Cerebellar cortex (tissue), 1 donor: ENCODE results near the gene KIFC3.
A peak's percentile ranks its signal among the peaks of the same experiment; 100 is the strongest.
"Not testable (repeated sequence)": the region's sequence is repeated elsewhere in the genome, so short reads cannot be mapped to it uniquely, and the experiment has no call there.

Source experiments
- DNase-seq: peaks from one replicate; pipeline ENCODE4 v3.0.0-alpha.2; 2015; ENCODE audit warnings: low spot score

KIFC3 gene

GRCh38 chr16:57824888-57825287 is 22.6 kb upstream of the KIFC3 start:
- DNase-seq, result no peak

GRCh38 chr16:57823836-57824235 is 21.5 kb upstream of the KIFC3 start:
- no peak for DNase-seq

- DNase-seq, result no peak
Measured at GRCh38 chr16:57822856-57823255, 20.6 kb upstream of the KIFC3 start.

- no peak for DNase-seq
Measured at GRCh38 chr16:57822018-57822553, 19.8 kb upstream of the KIFC3 start.

- DNase-seq, result no peak
Measured at GRCh38 chr16:57821149-57821971, 19.1 kb upstream of the KIFC3 start.

- DNase-seq, result no peak
Measured at GRCh38 chr16:57818377-57819064, 16.2 kb upstream of the KIFC3 start.

GRCh38 chr16:57817680-57818079 is 15.4 kb upstream of the KIFC3 start:
- DNase-seq, result no peak

GRCh38 chr16:57815987-57816745 is 13.9 kb upstream of the KIFC3 start:
- DNase-seq, result no peak

GRCh38 chr16:57814896-57815295 is 12.6 kb upstream of the KIFC3 start:
- DNase-seq, result no peak

- no peak for DNase-seq
Measured at GRCh38 chr16:57813466-57813865, 11.2 kb upstream of the KIFC3 start.

GRCh38 chr16:57811340-57811739 is 9.0 kb upstream of the KIFC3 start:
- not testable (repeated sequence) for DNase-seq

GRCh38 chr16:57810197-57811031 is 8.1 kb upstream of the KIFC3 start:
- no peak for DNase-seq

GRCh38 chr16:57809276-57810196 is 7.2 kb upstream of the KIFC3 start:
- no peak for DNase-seq

- no peak for DNase-seq
Measured at GRCh38 chr16:57808589-57809228, 6.4 kb upstream of the KIFC3 start.

GRCh38 chr16:57807968-57808528 is 5.8 kb upstream of the KIFC3 start:
- peak; percentile 54 for DNase-seq

- DNase-seq, result no peak
Measured at GRCh38 chr16:57807252-57807967, 5.1 kb upstream of the KIFC3 start.

- DNase-seq, result no peak
Measured at GRCh38 chr16:57805176-57805575, 2.9 kb upstream of the KIFC3 start.

- no peak for DNase-seq
Measured at GRCh38 chr16:57804111-57804837, 2.0 kb upstream of the KIFC3 start.
